IPS-20b (cell line): ENCODE results near the gene PIP4K2A.

Experiments used
- H3K27ac ChIP-seq: one replicate; pipeline ENCODE4 v1.5.1; 2013; ENCODE audit warnings: low read length
- H3K27me3 ChIP-seq: 2 replicates; pipeline ENCODE4 v1.6.1; 2013; ENCODE audit warnings: mild to moderate bottlenecking, low read length, inconsistent platforms; ENCODE audit not compliant: insufficient read depth
- H3K36me3 ChIP-seq: 2 replicates; pipeline ENCODE4 v1.6.1; 2013; ENCODE audit warnings: low read depth, mild to moderate bottlenecking, inconsistent platforms, low read length, moderate library complexity; ENCODE audit not compliant: insufficient read depth
- H3K4me1 ChIP-seq: 2 replicates; pipeline ENCODE4 v1.6.1; 2013; ENCODE audit warnings: mild to moderate bottlenecking, control low read depth, inconsistent platforms, low read length, moderate library complexity; ENCODE audit not compliant: insufficient read depth
- H3K4me3 ChIP-seq: 2 replicates; pipeline ENCODE4 v1.5.1; 2013; ENCODE audit warnings: mild to moderate bottlenecking, low read length, inconsistent platforms
- H3K9ac ChIP-seq: 2 replicates; pipeline ENCODE4 v1.6.1; 2013; ENCODE audit warnings: low read depth, mild to moderate bottlenecking, inconsistent platforms, low read length, moderate library complexity
- H3K9me3 ChIP-seq: 2 replicates; pipeline ENCODE4 v1.6.1; 2013; ENCODE audit warnings: mild to moderate bottlenecking, low read depth, low read length, inconsistent platforms; ENCODE audit not compliant: insufficient read depth

Gene PIP4K2A

GRCh38 chr10:22647244-22647643 is 67.1 kb downstream of the PIP4K2A start:
- no peaks in the 10 kb centered on the region for H3K27me3 ChIP-seq
- no peak overlapping the region for H3K4me3 ChIP-seq
- no peaks in the 10 kb centered on the region for H3K9me3 ChIP-seq
- H3K9ac ChIP-seq: no peak overlapping the region
- peaks cover 30% of the 10 kb centered on the region for H3K4me1 ChIP-seq
- no peaks in the 10 kb centered on the region for H3K36me3 ChIP-seq
- peak overlapping the region; percentile 1 for H3K27ac ChIP-seq

- Histone ChIP-seq H3K27me3 (no peaks in the 10 kb centered on the region), H3K4me1 (peaks cover 30% of the 10 kb centered on the region), H3K36me3 (no peaks in the 10 kb centered on the region), H3K9ac (no peak overlapping the region), H3K27ac (no peak overlapping the region), H3K4me3 (no peak overlapping the region), H3K9me3 (no peaks in the 10 kb centered on the region)
Measured at GRCh38 chr10:22646388-22646853, 68.0 kb downstream of the PIP4K2A start.

GRCh38 chr10:22644222-22644621 is 70.2 kb downstream of the PIP4K2A start:
- Histone ChIP-seq H3K4me1 (peaks cover 26% of the 10 kb centered on the region), H3K9ac (no peak overlapping the region)

GRCh38 chr10:22643775-22644174 is 70.6 kb downstream of the PIP4K2A start:
- Histone ChIP-seq H3K9me3 (no peaks in the 10 kb centered on the region), H3K27me3 (no peaks in the 10 kb centered on the region), H3K4me3 (no peak overlapping the region), H3K9ac (no peak overlapping the region), H3K4me1 (peaks cover 22% of the 10 kb centered on the region), H3K36me3 (no peaks in the 10 kb centered on the region), H3K27ac (no peak overlapping the region)

More at GRCh38 chr10:22644222-22644621, 70.2 kb downstream of the PIP4K2A start:
- Histone ChIP-seq H3K4me3 (no peak overlapping the region), H3K36me3 (no peaks in the 10 kb centered on the region), H3K27me3 (no peaks in the 10 kb centered on the region), H3K27ac (no peak overlapping the region), H3K9me3 (no peaks in the 10 kb centered on the region)

GRCh38 chr10:22643116-22643515 is 71.3 kb downstream of the PIP4K2A start:
- Histone ChIP-seq H3K4me1 (peaks cover 18% of the 10 kb centered on the region), H3K27me3 (no peaks in the 10 kb centered on the region), H3K36me3 (no peaks in the 10 kb centered on the region), H3K9ac (no peak overlapping the region), H3K4me3 (no peak overlapping the region), H3K27ac (no peak overlapping the region), H3K9me3 (no peaks in the 10 kb centered on the region)

- no peak overlapping the region for H3K9ac ChIP-seq
- no peaks in the 10 kb centered on the region for H3K27me3 ChIP-seq
- no peaks in the 10 kb centered on the region for H3K36me3 ChIP-seq
- H3K27ac ChIP-seq: no peak overlapping the region
- no peaks in the 10 kb centered on the region for H3K9me3 ChIP-seq
- H3K4me1 ChIP-seq: peaks cover 7% of the 10 kb centered on the region; the same call in 1 of the 2 replicates
- H3K4me3 ChIP-seq: no peak overlapping the region
Measured at GRCh38 chr10:22641743-22642142, 72.6 kb downstream of the PIP4K2A start.

- Histone ChIP-seq H3K27ac (no peak overlapping the region), H3K4me1 (no peaks in the 10 kb centered on the region), H3K9me3 (no peaks in the 10 kb centered on the region), H3K9ac (no peak overlapping the region), H3K27me3 (no peaks in the 10 kb centered on the region), H3K36me3 (no peaks in the 10 kb centered on the region), H3K4me3 (no peak overlapping the region)
Measured at GRCh38 chr10:22640359-22640758, 74.0 kb downstream of the PIP4K2A start.

- Histone ChIP-seq H3K4me3 (no peak overlapping the region), H3K9me3 (no peaks in the 10 kb centered on the region), H3K27ac (no peak overlapping the region), H3K9ac (no peak overlapping the region), H3K36me3 (no peaks in the 10 kb centered on the region), H3K27me3 (no peaks in the 10 kb centered on the region), H3K4me1 (no peaks in the 10 kb centered on the region)
Measured at GRCh38 chr10:22638863-22639262, 75.5 kb downstream of the PIP4K2A start.

- Histone ChIP-seq H3K36me3 (no peaks in the 10 kb centered on the region), H3K9ac (no peak overlapping the region), H3K9me3 (no peaks in the 10 kb centered on the region)
Measured at GRCh38 chr10:22637491-22637890, 76.9 kb downstream of the PIP4K2A start.

GRCh38 chr10:22635650-22636049 is 78.7 kb downstream of the PIP4K2A start:
- Histone ChIP-seq H3K9me3 (no peaks in the 10 kb centered on the region), H3K36me3 (no peaks in the 10 kb centered on the region), H3K4me3 (no peak overlapping the region), H3K27ac (no peak overlapping the region), H3K9ac (no peak overlapping the region), H3K27me3 (no peaks in the 10 kb centered on the region), H3K4me1 (peaks cover 5% of the 10 kb centered on the region; the same call in 1 of the 2 replicates)

More at GRCh38 chr10:22637491-22637890, 76.9 kb downstream of the PIP4K2A start:
- no peak overlapping the region for H3K27ac ChIP-seq
- no peak overlapping the region for H3K4me3 ChIP-seq
- no peaks in the 10 kb centered on the region for H3K27me3 ChIP-seq
- no peaks in the 10 kb centered on the region for H3K4me1 ChIP-seq

GRCh38 chr10:22634606-22635459 is 79.5 kb downstream of the PIP4K2A start:
- no peaks in the 10 kb centered on the region for H3K9me3 ChIP-seq
- no peaks in the 10 kb centered on the region for H3K27me3 ChIP-seq
- no peak overlapping the region for H3K4me3 ChIP-seq
- no peak overlapping the region for H3K27ac ChIP-seq
- peaks cover 13% of the 10 kb centered on the region for H3K4me1 ChIP-seq
- no peaks in the 10 kb centered on the region for H3K36me3 ChIP-seq
- H3K9ac ChIP-seq: no peak overlapping the region

- Histone ChIP-seq H3K27me3 (no peaks in the 10 kb centered on the region), H3K36me3 (no peaks in the 10 kb centered on the region), H3K4me3 (no peak overlapping the region), H3K4me1 (peaks cover 15% of the 10 kb centered on the region), H3K27ac (no peak overlapping the region), H3K9ac (no peak overlapping the region), H3K9me3 (no peaks in the 10 kb centered on the region)
Measured at GRCh38 chr10:22634093-22634492, 80.3 kb downstream of the PIP4K2A start.
